ENCODE data around the gene RHOB.
"Not testable (repeated sequence)": the region's sequence is repeated elsewhere in the genome, so short reads cannot be mapped to it uniquely, and the experiment has no call there.

Gene RHOB

GRCh38 chr2:20449501-20450200 is 2.8 kb downstream of the RHOB start:
- no peak for DNase-seq
- in situ Hi-C loops (cut with MboI; ENCODE audit: low pct_unique_long_range_greater_than_20kb, low sequenced_read_pairs): loop anchor here (10.0 kb wide), 1 partner anchor 185 kb away; no protein-coding TSS in a partner anchor

- in situ Hi-C loops (cut with MboI; ENCODE audit: low pct_unique_long_range_greater_than_20kb, low sequenced_read_pairs): loop anchor here (10.0 kb wide), 1 partner anchor 184 kb away; no protein-coding TSS in a partner anchor
- no peak for DNase-seq
These were observed 3.5 kb downstream of the RHOB start for GRCh38 chr2:20450201-20450999.

GRCh38 chr2:20451000-20451290 is 4.1 kb downstream of the RHOB start:
- in situ Hi-C loops (cut with MboI; ENCODE audit: low pct_unique_long_range_greater_than_20kb, low sequenced_read_pairs): loop anchor here (10.0 kb wide), 1 partner anchor 184 kb away; no protein-coding TSS in a partner anchor
- no peak for DNase-seq

GRCh38 chr2:20451341-20451740 is 4.5 kb downstream of the RHOB start:
- in situ Hi-C loops (cut with MboI; ENCODE audit: low pct_unique_long_range_greater_than_20kb, low sequenced_read_pairs): loop anchor here (10.0 kb wide), 1 partner anchor 183 kb away; no protein-coding TSS in a partner anchor

GRCh38 chr2:20451761-20452499 is 5.1 kb downstream of the RHOB start:
- DNase-seq: no peak
- in situ Hi-C loops (cut with MboI; ENCODE audit: low pct_unique_long_range_greater_than_20kb, low sequenced_read_pairs): loop anchor here (10.0 kb wide), 1 partner anchor 183 kb away; no protein-coding TSS in a partner anchor

More at GRCh38 chr2:20451341-20451740, 4.5 kb downstream of the RHOB start:
- DNase-seq: no peak

- in situ Hi-C loops (cut with MboI; ENCODE audit: low pct_unique_long_range_greater_than_20kb, low sequenced_read_pairs): loop anchor here (10.0 kb wide), 1 partner anchor 182 kb away; no protein-coding TSS in a partner anchor
- no peak for DNase-seq
These were observed 5.7 kb downstream of the RHOB start for GRCh38 chr2:20452551-20452950.

- no peak for DNase-seq
- in situ Hi-C loops (cut with MboI; ENCODE audit: low pct_unique_long_range_greater_than_20kb, low sequenced_read_pairs): loop anchor here (10.0 kb wide), 1 partner anchor 182 kb away; no protein-coding TSS in a partner anchor
These were observed 6.2 kb downstream of the RHOB start for GRCh38 chr2:20453087-20453486.

- DNase-seq: no peak
- in situ Hi-C loops (cut with MboI; ENCODE audit: low pct_unique_long_range_greater_than_20kb, low sequenced_read_pairs): loop anchor here (10.0 kb wide), 1 partner anchor 180 kb away; no protein-coding TSS in a partner anchor
These were observed 7.4 kb downstream of the RHOB start for GRCh38 chr2:20454036-20454981.

- in situ Hi-C loops (cut with MboI; ENCODE audit: low pct_unique_long_range_greater_than_20kb, low sequenced_read_pairs): loop anchor here (10.0 kb wide), 1 partner anchor 180 kb away; no protein-coding TSS in a partner anchor
- no peak for DNase-seq
These were observed 8.3 kb downstream of the RHOB start for GRCh38 chr2:20455076-20455587.

GRCh38 chr2:20456116-20456571 is 9.3 kb downstream of the RHOB start:
- in situ Hi-C loops (cut with MboI; ENCODE audit: low pct_unique_long_range_greater_than_20kb, low sequenced_read_pairs): loop anchor here (10.0 kb wide), 1 partner anchor 179 kb away; no protein-coding TSS in a partner anchor
- DNase-seq: no peak

GRCh38 chr2:20456636-20457426 is 10.0 kb downstream of the RHOB start:
- in situ Hi-C loops (cut with MboI; ENCODE audit: low pct_unique_long_range_greater_than_20kb, low sequenced_read_pairs): loop anchor here (10.0 kb wide), 1 partner anchor 178 kb away; no protein-coding TSS in a partner anchor
- no peak for DNase-seq

GRCh38 chr2:20457661-20458630 is 11.1 kb downstream of the RHOB start:
- in situ Hi-C loops (cut with MboI; ENCODE audit: low pct_unique_long_range_greater_than_20kb, low sequenced_read_pairs): loop anchor here (10.0 kb wide), 1 partner anchor 177 kb away; no protein-coding TSS in a partner anchor
- no peak for DNase-seq

GRCh38 chr2:20458737-20459484 is 12.0 kb downstream of the RHOB start:
- in situ Hi-C loops (cut with MboI; ENCODE audit: low pct_unique_long_range_greater_than_20kb, low sequenced_read_pairs): loop anchor here (10.0 kb wide), 1 partner anchor 176 kb away; no protein-coding TSS in a partner anchor
- not testable (repeated sequence) for DNase-seq

- DNase-seq: no peak
- in situ Hi-C loops (cut with MboI; ENCODE audit: low pct_unique_long_range_greater_than_20kb, low sequenced_read_pairs): no loop called here
These were observed 19.0 kb downstream of the RHOB start for GRCh38 chr2:20465716-20466394.

Measured in KBM-7 (cell line).